ENCODE measurements around the gene MACROH2A2.
"Not testable (repeated sequence)": the region's sequence is repeated elsewhere in the genome, so short reads cannot be mapped to it uniquely, and the experiment has no call there.

MACROH2A2 gene

DNA sequence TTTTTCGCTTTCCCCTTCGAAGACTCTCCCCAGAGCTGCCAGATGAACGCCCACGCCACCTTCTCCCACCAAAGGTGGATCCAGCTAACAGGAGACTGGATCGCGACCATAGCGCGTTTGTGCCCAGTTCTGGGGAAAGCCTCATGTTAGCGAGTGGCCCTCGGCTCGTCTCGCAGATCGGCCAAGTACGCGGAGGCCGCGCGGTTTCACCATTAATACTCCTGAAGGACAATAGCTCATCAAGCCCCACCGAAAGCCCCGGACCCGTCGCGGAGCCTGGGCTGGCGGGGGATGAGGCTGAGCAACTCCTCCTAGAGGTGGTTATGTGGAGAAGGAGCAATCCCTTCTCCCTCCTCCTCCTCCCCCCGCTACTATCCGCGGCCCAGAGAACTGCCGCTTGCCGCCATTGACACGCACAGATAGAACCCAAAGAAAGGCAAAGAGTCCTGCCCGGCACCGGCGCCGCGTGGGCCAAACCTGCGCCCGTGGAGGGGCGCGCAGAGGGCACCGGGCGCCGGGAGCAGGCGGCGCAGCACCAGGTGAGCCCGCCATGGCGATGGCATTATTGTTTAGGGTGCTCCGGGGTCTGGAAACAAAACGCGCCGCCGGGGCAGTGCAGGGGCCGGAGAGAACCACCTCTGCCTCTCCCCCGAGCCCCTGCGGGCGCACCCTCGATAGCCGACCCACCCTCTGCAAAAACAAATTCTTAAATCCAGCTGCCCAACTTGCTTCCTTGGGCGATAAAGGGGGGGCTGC lies at the start of gene MACROH2A2:
MACROH2A2 (plus strand) TSS at position 385 of the 756 bp plus-strand sequence. CDS start 22,813 bp downstream, outside the sequence.
- DNase-seq (ENCODE audit: low spot score): peak; percentile 47

DNA sequence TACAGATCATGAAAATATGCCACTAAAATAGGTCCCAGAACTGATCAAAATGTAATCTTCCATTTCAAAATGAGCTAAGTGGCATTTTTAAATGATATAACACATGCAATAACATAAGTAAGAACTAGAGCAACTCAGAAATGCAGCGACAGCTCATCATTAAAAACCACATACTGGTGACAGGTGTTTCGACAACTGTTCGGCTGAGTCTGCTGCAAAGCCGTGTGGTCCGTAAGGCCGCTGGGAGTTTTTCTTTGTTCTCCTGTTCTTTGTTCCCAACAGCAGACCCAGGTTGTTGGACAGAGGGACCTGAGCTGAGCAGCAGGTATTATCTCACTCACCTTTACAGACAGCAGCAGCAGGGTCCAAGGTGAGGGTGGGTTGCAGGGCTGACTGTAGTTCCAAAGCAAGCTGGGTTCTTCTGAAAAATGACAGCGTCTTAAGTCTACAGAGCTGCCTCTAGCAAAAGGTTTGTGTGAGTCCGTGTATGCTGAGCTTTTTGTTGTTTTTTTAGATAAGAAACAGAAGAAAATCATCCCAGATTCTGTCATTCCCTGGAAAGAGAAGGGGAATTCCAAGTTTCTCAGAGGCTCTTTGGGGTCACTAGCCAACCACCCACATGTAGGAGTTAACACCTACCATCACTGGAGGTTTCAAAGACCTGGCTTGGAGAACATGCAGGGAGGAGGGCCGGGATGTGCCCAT lies 45.4 kb upstream of the MACROH2A2 start:
- DNase-seq (ENCODE audit: low spot score): no peak

DNA sequence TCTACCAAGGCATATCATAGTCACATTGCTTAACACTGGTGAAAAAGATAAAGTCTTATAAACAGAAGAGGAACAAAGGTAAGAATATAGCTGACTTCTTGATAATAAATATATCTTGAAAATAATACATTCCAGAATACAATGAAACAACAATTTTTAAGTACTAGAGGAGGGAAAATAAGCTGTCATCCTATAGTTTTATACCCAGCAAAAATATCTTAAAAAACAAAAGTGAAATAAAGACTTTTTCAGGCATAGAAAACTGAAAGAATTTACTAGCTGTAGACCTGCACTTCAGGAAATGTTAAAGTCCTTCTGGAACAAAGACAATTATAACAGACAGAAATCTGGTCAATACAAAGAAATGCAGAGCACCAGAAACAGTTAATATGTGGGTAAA lies 21.4 kb upstream of the MACROH2A2 start:
- no peak for DNase-seq (ENCODE audit: low spot score)

DNA sequence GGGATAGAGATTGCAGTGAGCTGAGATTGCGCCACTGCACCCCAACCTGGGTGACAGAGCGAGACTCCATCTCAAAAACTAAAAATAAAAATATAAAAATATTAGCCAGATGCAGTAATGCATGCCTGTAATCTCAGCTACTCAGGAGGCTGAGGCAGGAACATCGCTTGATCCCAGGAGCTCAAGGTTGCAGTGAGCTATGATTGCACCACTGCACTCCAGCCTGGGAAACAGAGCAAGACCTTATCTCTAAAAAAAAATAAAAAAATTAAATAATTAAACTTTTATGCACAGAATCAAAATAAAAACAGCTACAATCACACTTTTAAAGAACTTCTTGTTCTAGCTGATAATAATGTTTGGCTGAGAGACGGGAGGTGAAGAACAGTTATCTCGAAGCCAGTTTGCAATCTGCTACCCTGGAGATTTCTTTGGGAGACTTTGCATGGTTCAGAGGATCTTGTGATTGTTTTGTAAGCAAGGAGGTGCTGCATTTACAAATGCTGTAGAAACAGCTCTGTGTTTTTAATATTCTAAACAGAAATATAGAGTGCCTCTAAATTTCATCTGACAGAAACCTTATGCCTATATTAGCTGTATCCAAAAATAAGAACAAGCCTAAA lies 19.9 kb upstream of the MACROH2A2 start:
- DNase-seq (ENCODE audit: low spot score): no peak

DNA sequence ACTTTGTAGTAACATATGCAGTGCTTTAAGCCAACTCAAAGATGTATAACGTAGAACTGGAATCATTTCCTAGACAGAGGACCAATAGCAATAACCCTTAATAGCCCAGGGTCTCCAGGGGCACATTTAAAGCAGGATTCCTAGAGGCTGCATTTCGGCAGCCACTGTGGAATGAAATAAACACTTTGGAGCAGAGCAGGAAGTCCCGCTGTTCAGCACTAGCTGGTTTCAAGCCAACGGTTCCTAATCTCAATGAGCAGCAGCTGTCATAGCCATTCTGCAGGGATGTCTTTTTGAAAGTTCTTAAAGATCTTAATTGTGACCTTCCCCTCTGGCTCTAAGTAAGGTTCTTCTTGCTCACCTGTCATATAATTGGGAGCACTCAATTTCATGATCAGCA lies 18.4 kb upstream of the MACROH2A2 start:
- no peak for DNase-seq (ENCODE audit: low spot score)

DNA sequence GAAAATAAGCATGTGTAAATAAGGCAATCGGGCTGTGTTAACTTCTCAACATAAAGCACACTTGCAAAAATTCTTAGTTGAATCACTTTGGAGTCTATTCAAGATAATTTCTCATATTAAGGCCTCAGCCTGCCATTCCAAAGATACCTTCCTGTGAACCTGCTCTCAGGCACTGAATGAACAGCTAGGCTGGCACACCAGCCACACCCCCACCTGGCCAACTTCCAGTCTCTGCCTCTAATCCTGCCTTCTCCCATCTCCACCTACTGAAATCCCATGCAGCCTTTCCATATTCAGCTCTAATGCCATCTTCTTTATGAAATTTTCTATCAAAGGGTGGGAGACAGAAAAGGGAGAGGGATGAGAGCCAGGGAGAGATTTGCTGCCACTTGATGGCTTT lies 17.1 kb upstream of the MACROH2A2 start:
- no peak for DNase-seq (ENCODE audit: low spot score)

DNA sequence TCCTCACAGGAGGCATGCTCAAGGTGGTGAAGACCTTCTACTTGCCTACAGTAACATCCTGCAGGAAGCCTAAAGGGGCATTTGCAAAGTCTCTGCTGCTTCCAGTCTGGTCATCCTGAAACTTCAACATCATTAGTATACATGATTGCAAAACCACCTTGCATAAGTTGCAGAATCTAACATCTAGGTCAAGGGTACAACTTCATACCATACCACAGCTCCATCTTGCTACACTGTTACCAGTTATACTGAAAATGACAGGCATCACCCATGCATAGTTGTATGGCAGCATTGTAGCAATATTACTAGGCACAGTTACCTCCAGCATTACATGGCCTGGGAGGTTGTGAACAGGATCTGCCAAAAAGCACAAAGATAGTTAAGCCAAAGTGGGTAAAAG lies 13.7 kb upstream of the MACROH2A2 start:
- no peak for DNase-seq (ENCODE audit: low spot score)

DNA sequence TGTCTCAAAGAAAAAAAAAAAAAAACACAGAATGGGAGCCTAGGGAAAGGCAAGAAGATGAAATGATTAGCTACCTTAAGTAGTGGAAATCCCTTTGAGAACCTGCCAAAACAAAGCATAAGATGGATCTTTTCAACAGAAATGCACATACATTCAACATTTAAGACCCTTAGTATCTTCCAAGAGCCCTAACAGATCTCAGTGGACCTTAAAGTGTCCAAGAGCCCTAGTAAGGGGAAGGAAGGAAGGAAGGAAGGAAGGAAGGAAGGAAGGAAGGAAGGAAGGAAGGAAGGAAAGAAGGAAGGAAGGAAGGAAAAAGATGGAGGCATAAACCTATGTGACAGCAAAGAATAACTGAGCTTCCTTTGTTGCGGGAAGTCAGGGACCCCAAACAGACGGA lies 11.6 kb upstream of the MACROH2A2 start:
- no peak for DNase-seq (ENCODE audit: low spot score)

DNA sequence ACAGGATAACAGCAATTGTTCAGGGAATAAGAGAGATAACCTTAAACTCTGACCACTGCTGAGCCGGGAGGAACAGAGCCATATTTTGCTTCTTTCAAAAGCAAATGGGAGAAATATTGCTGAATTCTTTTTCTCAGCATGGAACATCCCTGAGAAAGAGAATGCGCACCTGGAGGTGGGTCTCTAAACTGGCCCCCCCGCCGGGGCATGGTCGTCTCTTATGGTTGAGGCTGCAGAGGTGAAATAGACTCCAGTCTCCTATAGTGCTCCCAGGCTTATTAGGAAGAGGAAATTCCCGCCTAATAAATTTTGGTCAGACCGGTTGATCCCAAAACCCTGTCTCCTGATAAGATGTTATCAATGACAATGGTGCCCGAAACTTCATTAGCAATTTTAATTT lies 10.9 kb upstream of the MACROH2A2 start:
- DNase-seq (ENCODE audit: low spot score): not testable (repeated sequence)

DNA sequence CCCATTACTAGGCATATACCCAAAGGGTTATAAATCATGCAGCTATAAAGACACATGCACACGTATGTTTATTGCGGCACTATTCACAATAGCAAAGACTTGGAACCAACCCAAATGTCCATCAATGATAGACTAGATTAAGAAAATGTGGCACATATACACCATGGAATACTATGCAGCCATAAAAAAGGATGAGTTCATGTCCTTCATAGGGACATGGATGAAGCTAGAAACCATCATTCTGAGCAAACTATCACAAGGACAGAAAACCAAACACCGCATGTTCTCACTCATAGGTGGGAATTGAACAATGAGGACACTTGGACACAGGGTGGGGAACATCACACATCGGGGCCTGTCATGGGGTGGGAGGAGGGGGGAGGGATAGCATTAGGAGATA lies 5.6 kb upstream of the MACROH2A2 start:
- not testable (repeated sequence) for DNase-seq (ENCODE audit: low spot score)

DNA sequence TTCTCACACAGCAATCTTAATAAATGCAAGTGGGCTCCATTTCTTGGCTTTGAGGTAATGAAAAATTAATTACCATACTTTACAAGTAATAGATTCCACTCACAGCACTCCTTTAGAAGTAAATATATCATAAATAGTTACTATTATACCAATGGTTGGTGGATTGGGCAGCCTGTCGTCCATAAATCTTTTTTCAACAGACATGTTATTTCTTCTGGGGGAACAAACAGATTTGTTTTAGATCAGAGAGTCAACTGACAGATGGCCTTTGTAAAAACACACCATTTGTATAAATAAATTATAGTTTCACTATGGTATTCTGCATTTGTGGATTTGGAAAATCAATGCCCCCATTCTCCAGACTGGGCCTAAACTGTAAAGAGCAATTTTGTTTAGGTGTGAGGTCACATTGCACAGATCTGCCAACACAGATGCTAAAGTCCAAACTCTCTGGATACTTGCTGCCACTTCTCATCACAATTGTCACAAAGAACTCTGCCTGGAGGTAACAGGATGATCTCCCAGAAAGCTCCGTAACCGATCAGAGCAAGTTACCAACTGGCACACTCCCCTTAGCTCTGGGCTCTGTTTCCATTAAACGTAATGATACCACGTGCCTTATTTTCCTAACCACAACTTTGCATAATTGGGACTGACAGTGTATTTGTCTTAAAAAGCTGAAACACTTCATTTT lies 4.5 kb upstream of the MACROH2A2 start:
- DNase-seq (ENCODE audit: low spot score): no peak

DNA sequence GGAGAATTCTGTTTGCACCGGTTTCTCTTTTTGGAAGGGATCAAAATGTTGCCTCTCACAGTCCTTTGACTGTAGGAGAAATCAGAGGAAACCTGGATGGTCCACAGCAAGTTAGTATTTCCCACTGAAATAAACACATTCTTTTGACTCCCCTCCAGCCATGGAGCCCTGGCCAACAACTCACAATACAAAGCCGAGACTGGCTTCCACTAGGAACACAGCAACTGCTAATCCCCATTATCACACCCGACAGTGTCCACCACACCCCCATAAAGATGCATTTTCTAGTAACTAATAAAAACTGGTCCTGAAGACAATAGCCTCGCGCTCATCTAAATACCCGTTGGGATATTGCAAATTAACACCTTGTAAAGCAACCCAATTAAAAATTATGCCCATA lies 798 bp upstream of the MACROH2A2 start:
- no peak for DNase-seq (ENCODE audit: low spot score)

DNA sequence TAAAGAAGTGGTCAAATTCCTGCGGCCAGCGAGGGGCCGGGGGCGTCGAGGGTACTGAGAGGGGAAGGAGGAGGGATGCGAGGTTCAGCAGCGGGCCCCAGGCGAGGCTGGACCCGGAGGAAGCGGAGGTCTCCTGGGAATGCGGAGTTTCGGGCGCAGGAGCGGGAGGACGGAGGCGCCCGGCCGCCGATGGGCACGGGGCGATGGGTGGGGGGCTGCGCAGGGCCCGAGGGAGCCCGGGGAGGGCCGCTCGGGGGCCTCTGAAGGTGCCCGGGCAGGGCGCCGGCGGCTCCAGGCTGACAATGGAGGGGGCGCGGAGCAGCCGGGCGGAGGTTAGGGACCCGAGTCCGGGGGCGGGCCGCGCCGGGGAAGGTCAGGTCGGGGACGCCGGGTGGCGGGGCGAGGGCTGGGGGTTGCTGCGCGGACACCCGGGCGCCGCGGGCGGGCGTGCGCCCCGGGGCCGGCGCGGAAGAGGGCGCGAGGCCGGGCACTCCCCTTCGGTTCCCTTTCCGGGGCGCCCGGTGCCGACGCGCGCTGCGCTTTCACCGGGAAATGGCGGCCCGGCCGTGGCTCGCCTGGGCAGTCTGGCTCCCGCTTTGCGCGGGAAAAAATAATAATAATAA lies 683 bp downstream of the MACROH2A2 start:
- no peak for DNase-seq (ENCODE audit: low spot score)

DNA sequence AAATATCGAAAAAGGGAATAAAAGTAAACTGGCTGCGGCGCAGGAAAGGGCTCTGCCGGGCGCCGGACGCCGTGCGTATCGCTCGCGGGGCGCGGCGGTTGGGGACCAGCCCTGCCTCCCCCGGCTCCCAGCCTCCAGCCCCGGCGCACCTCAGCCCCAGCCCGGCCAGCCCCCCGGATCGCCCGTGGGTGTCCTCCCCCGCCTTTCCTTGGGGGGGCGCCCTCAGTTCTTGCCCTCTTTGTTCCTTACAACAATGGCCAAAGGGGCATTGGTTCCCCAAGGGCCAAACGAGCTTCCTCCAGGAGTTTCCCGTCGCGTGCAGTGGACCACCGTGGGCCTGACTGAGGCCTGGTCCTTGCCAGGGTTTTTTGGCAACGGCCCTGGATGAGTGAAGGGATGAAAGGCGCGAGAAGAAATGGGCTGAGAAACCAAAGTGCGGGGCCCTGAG lies 1.2 kb downstream of the MACROH2A2 start:
- DNase-seq (ENCODE audit: low spot score): no peak

DNA sequence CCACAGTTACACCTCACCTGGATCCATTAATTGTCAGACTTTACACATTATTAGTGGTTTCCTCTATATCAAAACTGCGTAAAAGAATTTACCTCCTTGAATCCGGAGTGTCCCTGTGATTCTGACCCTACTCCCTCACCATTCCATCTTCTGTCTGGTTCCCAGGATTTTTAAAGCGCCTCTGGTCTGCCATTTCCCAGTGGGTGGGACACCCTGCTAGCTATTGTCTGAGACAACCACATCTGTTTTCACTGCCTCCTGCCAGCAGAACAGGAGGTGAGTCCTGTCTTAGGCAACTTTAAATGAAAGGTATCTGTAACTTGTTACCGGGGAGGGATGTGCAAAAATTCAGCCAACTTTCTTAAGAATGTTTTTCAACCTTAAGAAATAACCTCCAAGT lies 2.3 kb downstream of the MACROH2A2 start:
- DNase-seq (ENCODE audit: low spot score): no peak

DNA sequence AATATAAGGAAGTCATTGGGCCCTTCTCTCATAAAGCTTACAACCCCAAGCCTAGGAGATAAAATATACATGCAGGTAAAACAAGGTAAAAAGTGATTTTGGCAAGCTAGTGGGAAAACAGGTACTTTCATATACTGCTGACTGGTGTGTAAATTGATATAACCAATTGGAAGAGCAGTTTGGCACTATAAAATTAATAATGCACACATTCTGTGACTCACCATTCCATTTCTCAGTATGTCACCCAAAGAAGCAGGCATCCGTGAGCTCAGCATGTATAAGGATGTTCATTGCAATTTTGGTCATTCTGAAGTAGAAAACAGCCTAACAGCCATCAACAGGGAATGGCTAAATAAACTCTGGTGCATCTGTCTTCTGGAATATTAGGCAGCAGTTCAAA lies 2.9 kb downstream of the MACROH2A2 start:
- DNase-seq (ENCODE audit: low spot score): no peak

DNA sequence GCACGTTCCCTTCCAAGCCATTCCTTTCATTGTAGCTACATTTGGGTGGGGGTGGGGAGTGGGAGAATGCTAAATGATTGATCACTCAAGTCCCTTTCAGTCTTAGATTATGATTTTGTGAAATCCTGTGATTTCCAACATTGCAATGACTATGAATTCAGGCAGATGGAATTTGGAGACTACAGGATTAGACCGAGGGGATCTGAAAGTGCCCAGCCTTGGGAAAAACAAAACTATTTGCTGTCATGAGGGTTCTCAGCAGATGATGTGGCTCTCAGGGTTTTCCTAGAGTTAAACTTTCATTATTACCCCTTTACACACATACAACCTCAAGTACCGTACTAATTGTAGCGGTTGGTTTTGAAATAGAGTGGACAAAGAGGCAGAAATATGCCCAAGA lies 4.7 kb downstream of the MACROH2A2 start:
- no peak for DNase-seq (ENCODE audit: low spot score)

DNA sequence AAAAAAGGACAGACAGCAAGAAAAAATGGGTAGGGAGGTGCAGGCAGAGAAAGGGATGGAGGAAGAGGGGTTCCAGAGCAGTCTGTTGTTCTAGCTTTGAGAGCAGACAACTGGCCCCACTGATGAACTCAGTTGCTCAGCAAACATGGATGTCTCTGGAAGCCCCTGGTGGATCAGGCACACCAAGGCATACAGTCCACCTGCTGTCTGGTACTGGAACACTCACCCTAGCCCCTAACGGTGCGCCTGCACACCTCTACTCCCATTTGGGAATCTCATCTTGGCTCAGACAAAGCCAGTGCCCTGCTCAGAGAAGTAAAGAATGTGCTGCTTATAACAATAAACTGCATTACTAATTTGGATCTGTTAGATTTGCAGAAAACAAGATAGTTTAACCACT lies 7.7 kb downstream of the MACROH2A2 start:
- DNase-seq (ENCODE audit: low spot score): no peak

DNA sequence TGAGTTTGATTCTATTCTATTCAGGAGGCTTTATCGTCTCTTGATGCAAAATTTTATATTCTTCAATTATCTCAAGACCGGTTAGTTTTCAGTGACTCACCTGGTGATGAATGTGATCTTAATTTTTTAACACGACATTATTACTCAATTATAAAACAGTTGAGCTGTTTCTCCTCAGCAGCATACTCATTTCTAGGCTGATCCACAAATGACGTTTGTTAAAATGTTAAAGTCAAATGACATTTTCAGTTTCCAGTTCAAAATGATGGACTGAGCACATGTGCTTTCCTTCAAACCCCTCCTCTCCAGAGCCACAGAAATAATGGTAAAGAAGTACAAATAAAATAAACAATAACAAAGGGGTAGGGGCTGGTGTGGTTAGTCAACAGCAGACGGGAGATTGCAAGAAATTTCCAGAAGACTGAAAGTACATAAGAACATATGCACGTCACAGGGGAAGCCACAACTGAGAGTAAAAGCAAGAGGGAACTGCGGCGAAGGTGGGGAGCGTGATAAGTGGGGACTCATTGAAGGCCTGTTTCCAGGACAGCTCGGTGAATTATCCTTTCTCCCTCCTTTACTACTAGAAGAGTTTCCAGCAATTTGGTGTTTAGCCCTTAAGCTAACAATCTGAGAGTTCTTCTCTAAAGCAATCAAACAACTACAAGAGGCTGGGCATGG lies 10.9 kb downstream of the MACROH2A2 start:
- no peak for DNase-seq (ENCODE audit: low spot score)

DNA sequence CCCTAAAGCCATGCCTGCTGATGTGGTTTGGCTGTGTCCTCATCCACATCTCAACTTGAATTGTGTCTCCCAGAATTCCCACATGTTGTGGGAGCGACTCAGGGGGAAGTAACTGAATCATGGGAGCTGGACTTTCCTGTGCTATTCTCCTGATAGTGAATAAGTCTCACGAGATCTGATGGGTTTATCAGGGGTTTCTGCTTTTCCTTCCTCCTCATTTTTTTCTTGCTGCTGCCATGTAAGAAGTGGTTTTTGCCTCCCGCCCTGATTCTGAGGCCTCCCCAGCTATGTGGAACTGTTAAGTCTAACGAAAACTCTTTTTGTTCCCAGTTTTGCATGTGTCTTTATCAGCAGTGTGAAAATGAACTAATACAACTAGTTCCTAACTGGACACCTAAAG lies 11.8 kb downstream of the MACROH2A2 start:
- no peak for DNase-seq (ENCODE audit: low spot score)

DNA sequence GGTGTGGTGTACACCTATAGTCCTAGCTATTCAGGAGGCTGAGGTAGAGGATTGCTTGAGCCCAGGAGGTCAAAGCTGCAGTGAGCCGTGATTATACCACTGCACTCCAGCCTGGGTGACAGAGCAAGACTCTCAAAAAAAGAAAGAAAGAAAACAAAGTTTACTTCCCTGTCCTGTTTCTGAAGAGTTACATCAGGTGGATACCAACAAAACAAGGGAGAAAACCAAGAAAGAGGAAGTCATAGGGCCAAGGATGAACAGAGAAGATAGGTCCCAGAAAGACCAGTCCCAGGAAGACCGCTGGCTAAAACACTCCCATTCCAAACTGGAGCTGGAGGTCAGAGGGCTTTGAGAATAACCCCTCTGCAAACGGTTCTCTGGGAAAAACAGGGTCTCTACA lies 13.5 kb downstream of the MACROH2A2 start:
- DNase-seq (ENCODE audit: low spot score): no peak
